Smooth muscle cell (in vitro differentiated cells): ENCODE results near the gene SALL1. TPM values are rescaled to one million over a fixed set of nuclear protein-coding genes. Genes with fewer than 3 reads are reported as not detected.

Experiments used
- DNase-seq: peaks from one replicate; lab custom pipeline; 2025; ENCODE audit not compliant: unreplicated experiment; lab: John Stamatoyannopoulos, UW
- H2AFZ ChIP-seq: fragments of 200-600 bp; sonication (generic); 2 replicates; pipeline ENCODE4 v1.6.0; 2016; ENCODE audit warnings: antibody characterized with exemption, low read depth, mild to moderate bottlenecking
- H3F3A ChIP-seq: fragments of 200-600 bp; sonication (generic); 2 replicates; pipeline ENCODE4 v1.6.0; 2017; ENCODE audit warnings: antibody characterized with exemption, low read depth
- H3K27ac ChIP-seq: fragments of 200-600 bp; sonication (generic); 2 replicates; pipeline ENCODE4 v1.5.1; 2016; ENCODE audit warnings: low read depth, mild to moderate bottlenecking
- H3K27me3 ChIP-seq: fragments of 200-600 bp; sonication (generic); 2 replicates; pipeline ENCODE4 v1.6.1; 2016; ENCODE audit warnings: low read depth, mild to moderate bottlenecking
- H3K36me3 ChIP-seq: fragments of 200-600 bp; sonication (generic); 2 replicates; pipeline ENCODE4 v1.5.1; 2016; ENCODE audit warnings: low read depth
- H3K4me1 ChIP-seq: fragments of 200-600 bp; sonication (generic); 2 replicates; pipeline ENCODE4 v1.5.1; 2016; ENCODE audit warnings: low read depth
- H3K4me2 ChIP-seq: fragments of 200-600 bp; sonication (generic); 2 replicates; pipeline ENCODE4 v1.6.0; 2016; ENCODE audit warnings: mild to moderate bottlenecking
- H3K4me3 ChIP-seq: fragments of 200-600 bp; sonication (generic); 2 replicates; pipeline ENCODE4 v1.5.1; 2016; ENCODE audit warnings: mild to moderate bottlenecking
- H3K79me2 ChIP-seq: fragments of 200-600 bp; sonication (generic); 2 replicates; pipeline ENCODE4 v1.6.0; 2016; ENCODE audit warnings: low read depth, mild to moderate bottlenecking
- H3K9ac ChIP-seq: fragments of 200-600 bp; sonication (generic); 2 replicates; pipeline ENCODE4 v1.6.0; 2016; ENCODE audit warnings: low read depth
- H3K9me3 ChIP-seq: fragments of 200-600 bp; sonication (generic); replicated peaks from 2 replicates; pipeline ENCODE4 v1.5.1; 2016; ENCODE audit warnings: low read depth
- H4K20me1 ChIP-seq: fragments of 200-600 bp; sonication (generic); 2 replicates; pipeline ENCODE4 v1.6.0; 2016; ENCODE audit warnings: low read depth
- CTCF ChIP-seq: fragments of 200-600 bp; sonication (generic); IDR thresholded peaks from 2 replicates; pipeline ENCODE4 v1.5.1; 2017; ENCODE audit warnings: borderline replicate concordance, mild to moderate bottlenecking, antibody characterized with exemption; ENCODE audit not compliant: insufficient read depth, poor library complexity, severe bottlenecking
- WGBS: methylation state at CpG from one replicate; pipeline ENCODE4 v1.1.7; 2016; ENCODE audit warnings: low lambda C conversion rate; 5-methylcytosine and 5-hydroxymethylcytosine counted together
- polyA plus RNA-seq: library from polyadenylated mRNA; unstranded; fragments of >200 nt; fragmentation: Nextera tagmentation; extraction: Ambion mirVana; gene quantifications from 2 replicates; pipeline ENCODE4 v1.2.1, GENCODE V29; 2016
- total RNA-seq: library from RNA; depleted of rRNA; stranded (reverse); fragments of >200 nt; gene quantifications from 2 replicates; pipeline ENCODE4 v1.2.3, GENCODE V29; 2014

Gene SALL1
- total and polyA plus RNA-seq, 2 experiments from 2014 or later = 1.6 to 6.2 TPM

- Histone ChIP-seq H2AFZ (peak overlapping the region; percentile 97), H3K9me3 (no peaks in the 10 kb centered on the region), H3K4me3 (peak overlapping the region; percentile 76), H3K4me1 (peaks cover 43% of the 10 kb centered on the region), H3K79me2 (peaks cover 53% of the 10 kb centered on the region), H3K36me3 (no peaks in the 10 kb centered on the region), H3K4me2 (peak overlapping the region; percentile 90), H3F3A (no peaks in the 10 kb centered on the region), H3K27me3 (peaks cover 30% of the 10 kb centered on the region), H3K9ac (peak overlapping the region; percentile 63), H4K20me1 (no peaks in the 10 kb centered on the region), H3K27ac (no peak overlapping the region)
- DNase-seq = no peak
- TF ChIP-seq CTCF = no peak
- WGBS = 2% methylated on average over 35 of the region's 35 CpGs
Measured at GRCh38 chr16:51149721-51150164, 1.3 kb downstream of the SALL1 start.

GRCh38 chr16:51149251-51149661, 1.8 kb downstream of the SALL1 start:
- no peaks in the 10 kb centered on the region for H3K9me3 ChIP-seq
- no peaks in the 10 kb centered on the region for H3K36me3 ChIP-seq
- peak overlapping the region; percentile 90 for H3K4me2 ChIP-seq
- peak overlapping the region; percentile 76 for H3K4me3 ChIP-seq
- 8% methylated on average over 16 of the region's 16 CpGs for WGBS
- H3F3A ChIP-seq = no peaks in the 10 kb centered on the region
- no peaks in the 10 kb centered on the region for H4K20me1 ChIP-seq
- H3K27ac ChIP-seq = no peak overlapping the region
- DNase-seq = no peak
- peak overlapping the region; percentile 97 for H2AFZ ChIP-seq
- H3K79me2 ChIP-seq = peaks cover 58% of the 10 kb centered on the region
- no peak for TF ChIP-seq CTCF
- peaks cover 25% of the 10 kb centered on the region for H3K27me3 ChIP-seq
- H3K9ac ChIP-seq = peak overlapping the region; percentile 61
- peaks cover 44% of the 10 kb centered on the region for H3K4me1 ChIP-seq

- H2AFZ ChIP-seq = peak overlapping the region; percentile 97
- H3K27ac ChIP-seq = no peak overlapping the region
- no peaks in the 10 kb centered on the region for H4K20me1 ChIP-seq
- H3K4me3 ChIP-seq = peak overlapping the region; percentile 76
- no peak for DNase-seq
- peaks cover 61% of the 10 kb centered on the region for H3K79me2 ChIP-seq
- H3K27me3 ChIP-seq = peaks cover 20% of the 10 kb centered on the region
- no peaks in the 10 kb centered on the region for H3F3A ChIP-seq
- peak overlapping the region; percentile 90 for H3K4me2 ChIP-seq
- 40% methylated on average over 2 of the region's 2 CpGs for WGBS
- H3K4me1 ChIP-seq = peaks cover 46% of the 10 kb centered on the region
- no peaks in the 10 kb centered on the region for H3K36me3 ChIP-seq
- TF ChIP-seq CTCF = no peak
- no peaks in the 10 kb centered on the region for H3K9me3 ChIP-seq
- H3K9ac ChIP-seq = peak overlapping the region; percentile 61
Measured at GRCh38 chr16:51148678-51149228, 2.3 kb downstream of the SALL1 start.
